Neural progenitor cell (in vitro differentiated cells): ENCODE data around the gene RRAGD.

Experiments used
- CTCF ChIP-seq: fragments of 200-600 bp; sonication (generic); IDR thresholded peaks from 2 replicates; pipeline ENCODE4 v1.5.1; 2017; ENCODE audit warnings: antibody characterized with exemption, mild to moderate bottlenecking
- EZH2 ChIP-seq: fragments of 200-600 bp; sonication (generic); IDR thresholded peaks from 2 replicates; pipeline ENCODE4 v1.6.1; 2017; ENCODE audit warnings: antibody characterized with exemption, mild to moderate bottlenecking, moderate library complexity
- EZH2phosphoT487 ChIP-seq: fragments of 200-600 bp; sonication (generic); IDR thresholded peaks from 2 replicates; pipeline ENCODE4 v1.6.1; 2017; ENCODE audit warnings: antibody characterized with exemption

DNA sequence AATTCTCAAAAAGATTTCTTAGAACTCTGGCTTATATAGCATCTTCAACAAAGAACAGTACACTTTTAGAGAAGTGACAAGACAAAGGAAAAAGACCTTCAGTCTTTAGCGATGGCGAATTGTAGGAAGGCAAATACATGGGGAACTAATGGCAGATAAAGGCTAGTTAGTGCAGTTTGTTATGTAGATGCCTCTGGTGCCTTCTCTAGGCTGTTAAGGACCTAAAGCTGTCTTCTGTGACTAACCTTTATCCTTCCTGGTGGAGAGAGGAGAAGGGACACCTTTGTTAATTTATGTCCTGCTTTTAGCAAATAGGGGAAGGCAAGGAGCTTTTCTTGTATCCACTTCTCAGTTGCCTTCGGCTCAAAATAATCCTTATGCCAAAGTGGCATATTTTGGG is 28.1 kb upstream of the RRAGD start:
- no peak for TF ChIP-seq CTCF
- no peak for TF ChIP-seq EZH2
- no peak for TF ChIP-seq EZH2phosphoT487
